Pancreas (tissue), 10 donors: ENCODE data around the gene FBXO22. TPM values are rescaled to one million over a fixed set of nuclear protein-coding genes. Genes with fewer than 3 reads are reported as not detected.

ENCODE experiments used
- ATAC-seq, 4 donors: fragments of 200-7000 bp; cut with Tn5 transposase; one replicate each; pipeline versions ENCODE4 v1.8.0 to v1.9.1; 2020; ENCODE audit warnings: mild to moderate bottlenecking in 4 of 4, moderate library complexity in 4 of 4
- DNase-seq, 6 donors: peaks; one replicate each; pipeline ENCODE4 v3.0.0-alpha.2; 2020
- FAIRE-seq: peaks from 2 replicates; lab custom pipeline; 2012; peaks lifted over from hg19 to GRCh38; lab: Jason Lieb, UNC
- H3K27ac ChIP-seq, 4 donors: fragments of 200-600 bp; sonication (generic); 1 replicate in 3 of 4; 2 replicates in 1 of 4; pipeline versions ENCODE4 v1.5.0 to v1.8.0; 2020
- H3K27me3 ChIP-seq, 4 donors: fragments of 200-600 bp; one replicate each; pipeline ENCODE4 v1.8.0; 2021
- H3K36me3 ChIP-seq, 3 donors: fragments of 200-600 bp; sonication (generic) in 1 of 3; one replicate each; pipeline versions ENCODE4 v1.5.0 to v1.8.0; 2020 to 2021
- H3K4me1 ChIP-seq, 3 donors: fragments of 200-600 bp; one replicate each; pipeline ENCODE4 v1.8.0; 2021
- H3K4me3 ChIP-seq, 4 donors: fragments of 200-600 bp; sonication (generic) in 2 of 4; one replicate each; pipeline versions ENCODE4 v1.5.0 to v1.8.0; 2020 to 2021
- H3K9me3 ChIP-seq, 4 donors: fragments of 200-600 bp; one replicate each; pipeline ENCODE4 v1.8.0; 2021
- whole genome bisulfite sequencing, 2 donors: extraction: QIAGEN DNeasy Blood & Tissue Kit; methylation state at CpG; one replicate each; pipeline ENCODE4 v1.1.7; 2013; 5-methylcytosine and 5-hydroxymethylcytosine counted together
- intact Hi-C, 3 donors: fragments of 100-400 bp; cut with DNase I; formaldehyde crosslinking; loops; one replicate each; pipeline versions ENCODE4 v1.11.1 to v1.14.2; 2022
- polyA plus RNA-seq, 2 donors: library from polyadenylated mRNA; stranded (reverse); fragments of 200-250 nt; gene quantifications; one replicate each; pipeline ENCODE4 v1.2.3, GENCODE V29; 2013
- total RNA-seq, 6 donors: library from RNA; stranded (reverse); fragmentation: NEBNext Ultra II Directional in 4 of 6; extraction: Animal tissue kit (Norgen Biotek cat#: 25700) in 4 of 6; gene quantifications; one replicate each; pipeline versions ENCODE4 v1.2.1 to v1.2.4, GENCODE V29; 2021 to 2023
- TF ChIP-seq, protein P1 (sequence below), 4 donors: fragments of 200-600 bp; sonication (generic) in 3 of 4; IDR thresholded peaks; one replicate each; pipeline versions ENCODE4 v1.5.0 to v1.8.0; 2021; ENCODE audit warnings: antibody characterized with exemption in 4 of 4
- donor health status: healthy with polysubstance abuse.
- donor health status: DM: no; HTN: no; CAD: no; lungs with moderate emphysema.
- donor health status: DM: no; HTN: no; CAD: no.
- donor health status: control.
- donor health status: control.
- donor health status: Bipolar disorder and iron deficiency.
- donor health status: DM: yes; HTN: yes; CAD: no.
- donor health status: DM: no; HTN: no; CAD: no.
- donor health status: DM: no; HTN: no; CAD: no.
- donor health status: DM: yes; HTN: yes; CAD: no.

Gene FBXO22
- total RNA-seq = 10 to 100 TPM; 12.1 to 14.9 (median 12.7) TPM
- 1 to 10 TPM; 3.1 to 7.1 TPM for polyA plus RNA-seq

GRCh38 chr15:75903331-75904239 is at the start of gene FBXO22:
FBXO22 (plus strand) TSS chr15:75903878; CDS start chr15:75903964, 86 bp downstream.
- TF ChIP-seq, protein P1, sequence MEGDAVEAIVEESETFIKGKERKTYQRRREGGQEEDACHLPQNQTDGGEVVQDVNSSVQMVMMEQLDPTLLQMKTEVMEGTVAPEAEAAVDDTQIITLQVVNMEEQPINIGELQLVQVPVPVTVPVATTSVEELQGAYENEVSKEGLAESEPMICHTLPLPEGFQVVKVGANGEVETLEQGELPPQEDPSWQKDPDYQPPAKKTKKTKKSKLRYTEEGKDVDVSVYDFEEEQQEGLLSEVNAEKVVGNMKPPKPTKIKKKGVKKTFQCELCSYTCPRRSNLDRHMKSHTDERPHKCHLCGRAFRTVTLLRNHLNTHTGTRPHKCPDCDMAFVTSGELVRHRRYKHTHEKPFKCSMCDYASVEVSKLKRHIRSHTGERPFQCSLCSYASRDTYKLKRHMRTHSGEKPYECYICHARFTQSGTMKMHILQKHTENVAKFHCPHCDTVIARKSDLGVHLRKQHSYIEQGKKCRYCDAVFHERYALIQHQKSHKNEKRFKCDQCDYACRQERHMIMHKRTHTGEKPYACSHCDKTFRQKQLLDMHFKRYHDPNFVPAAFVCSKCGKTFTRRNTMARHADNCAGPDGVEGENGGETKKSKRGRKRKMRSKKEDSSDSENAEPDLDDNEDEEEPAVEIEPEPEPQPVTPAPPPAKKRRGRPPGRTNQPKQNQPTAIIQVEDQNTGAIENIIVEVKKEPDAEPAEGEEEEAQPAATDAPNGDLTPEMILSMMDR (IDR thresholded peaks at IDR 0.05) = no peak
- Histone ChIP-seq H3K27ac (peak within 1 kb of the TSS; percentile 46 to 82 (median 79)), H3K27me3 (no peaks in the 10 kb centered on the region), H3K9me3 (no peaks in the 10 kb centered on the region), H3K4me3 (peak within 1 kb of the TSS; percentile 65 to 98 (median 84)), H3K4me1 (peaks cover 0 to 6% (median 0%) of the 10 kb centered on the region in 3 donors), H3K36me3 (no peaks in the 10 kb centered on the region)
- peak; percentile 89 to 97 (median 94) for DNase-seq
- no peak for FAIRE-seq
- intact Hi-C loops = loop anchor here in 1 of 3 donors (10.0 kb wide), 1 partner anchor 59 kb away; the partner anchor contains the start of gene UBE2Q2
- peak; percentile 97 to 99 (median 98) for ATAC-seq
- 2% methylated on average over 54 to 63 of the region's 63 CpGs for WGBS, 2 donors

DNA sequence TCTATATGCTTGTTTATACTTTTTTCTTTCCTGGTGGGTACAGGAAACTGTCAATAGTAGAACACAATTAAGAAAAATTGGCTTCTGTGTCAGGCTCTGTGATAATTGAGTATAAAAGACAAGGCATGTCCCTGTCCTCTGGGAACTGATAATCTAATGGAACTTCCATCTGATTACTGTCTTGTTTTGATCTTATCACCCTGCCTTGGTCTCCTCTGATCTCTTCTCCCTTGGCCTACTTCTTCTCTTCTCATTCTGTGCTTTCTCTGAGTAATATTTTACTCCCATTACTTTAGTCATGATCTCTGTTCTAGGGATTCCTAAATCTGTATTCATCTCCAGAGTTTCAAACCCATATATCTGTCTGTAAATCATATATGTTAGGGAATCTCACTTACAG is 45.8 kb upstream of the FBXO22 start:
- ATAC-seq (no peak), FAIRE-seq (no peak), DNase-seq (no peak)
- H3K27ac ChIP-seq = no peak overlapping the region
- H3K4me1 ChIP-seq = no peaks in the 10 kb centered on the region
- no peaks in the 10 kb centered on the region for H3K27me3 ChIP-seq
- TF ChIP-seq, protein P1 (IDR thresholded peaks at IDR 0.05) = no peak
- intact Hi-C loops = no loop called here
- no peaks in the 10 kb centered on the region for H3K9me3 ChIP-seq
- H3K4me3 ChIP-seq = no peak overlapping the region
- no peaks in the 10 kb centered on the region for H3K36me3 ChIP-seq

DNA sequence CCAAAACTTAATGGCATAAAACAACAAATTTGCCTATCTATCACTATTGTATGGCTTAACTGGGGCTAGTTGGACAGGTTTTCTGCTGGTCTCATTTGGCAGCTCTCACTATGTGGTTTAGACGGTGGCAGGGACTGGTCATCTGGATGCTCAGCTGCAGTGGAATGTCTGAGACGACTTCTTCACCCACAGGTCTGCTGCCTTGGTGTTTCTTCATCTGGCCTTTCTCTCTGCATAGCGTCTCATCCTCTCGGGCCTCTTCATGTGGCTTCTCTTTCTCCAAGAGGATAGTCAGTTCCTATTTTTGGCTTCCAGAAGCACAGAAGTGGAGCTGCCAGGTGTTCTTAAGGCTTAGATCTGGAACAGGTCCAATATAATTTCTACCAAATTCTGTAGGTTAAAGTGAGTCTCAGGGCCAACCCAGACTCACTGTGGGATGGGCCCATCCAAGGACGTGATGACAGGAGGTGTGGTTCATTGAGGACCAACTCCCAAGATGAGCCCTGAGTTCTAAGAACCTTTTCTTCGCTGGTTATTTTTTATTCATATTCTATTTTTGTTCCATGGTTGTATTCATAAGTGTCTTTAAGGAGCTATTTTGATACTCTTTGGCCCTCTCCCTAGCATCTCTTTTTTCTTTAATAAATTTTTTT is 41.8 kb upstream of the FBXO22 start:
- ATAC-seq = no peak
- H3K4me1 ChIP-seq = no peaks in the 10 kb centered on the region
- intact Hi-C loops = no loop called here
- no peak for DNase-seq
- FAIRE-seq = no peak
- 91 to 92% methylated on average over 6 of the region's 6 CpGs for WGBS, 2 donors
- H3K27ac ChIP-seq = no peak overlapping the region
- H3K9me3 ChIP-seq = no peaks in the 10 kb centered on the region
- TF ChIP-seq, protein P1 (IDR thresholded peaks at IDR 0.05) = no peak
- no peak overlapping the region for H3K4me3 ChIP-seq
- H3K36me3 ChIP-seq = no peaks in the 10 kb centered on the region
- no peaks in the 10 kb centered on the region for H3K27me3 ChIP-seq

- H3K4me3 ChIP-seq = no peak overlapping the region
- no peak for ATAC-seq
- no peaks in the 10 kb centered on the region for H3K27me3 ChIP-seq
- no peaks in the 10 kb centered on the region for H3K9me3 ChIP-seq
- TF ChIP-seq, protein P1 (IDR thresholded peaks at IDR 0.05) = no peak
- H3K27ac ChIP-seq = no peak overlapping the region
- WGBS, 2 donors = 96 to 98% methylated on average over 1 of the region's 1 CpG
- FAIRE-seq = no peak
- no peaks in the 10 kb centered on the region for H3K4me1 ChIP-seq
- no peaks in the 10 kb centered on the region for H3K36me3 ChIP-seq
- intact Hi-C loops = no loop called here
- DNase-seq = no peak
These were observed 40.9 kb upstream of the FBXO22 start for GRCh38 chr15:75862796-75863195.
